Sigmoid colon (tissue), 4 donors: ENCODE measurements around the gene POU2F2.

ENCODE experiments used
- POLR2A ChIP-seq, 2 donors: fragments of 450-650 bp; IDR thresholded peaks; one replicate each; pipeline ENCODE4 v1.6.1; 2016; ENCODE audit warnings: antibody characterized with exemption in 2 of 2, mild to moderate bottlenecking in 2 of 2, moderate library complexity in 2 of 2
- POLR2AphosphoS5 ChIP-seq, 4 donors: sonication (generic); formaldehyde crosslinking; IDR thresholded peaks; one replicate each; pipeline ENCODE4 v1.6.1; 2017; ENCODE audit warnings: antibody characterized with exemption in 4 of 4
- TF ChIP-seq, protein P1 (sequence below), 4 experiments: fragments of 450-650 bp in 3 of 4; fragments of 200-600 bp in 1 of 4; IDR thresholded peaks; one replicate each; pipeline ENCODE4 v1.5.1; 2016 to 2019; ENCODE audit warnings: antibody characterized with exemption in 4 of 4, mild to moderate bottlenecking in 3 of 4, moderate library complexity in 2 of 4

GRCh38 chr19:42051166-42052115 is 80.8 kb downstream of the POU2F2 start:
- TF ChIP-seq POLR2A (IDR thresholded peaks at IDR 0.05) (no peak), POLR2AphosphoS5 (IDR thresholded peaks at IDR 0.05) (no peak)
- TF ChIP-seq, protein P1, sequence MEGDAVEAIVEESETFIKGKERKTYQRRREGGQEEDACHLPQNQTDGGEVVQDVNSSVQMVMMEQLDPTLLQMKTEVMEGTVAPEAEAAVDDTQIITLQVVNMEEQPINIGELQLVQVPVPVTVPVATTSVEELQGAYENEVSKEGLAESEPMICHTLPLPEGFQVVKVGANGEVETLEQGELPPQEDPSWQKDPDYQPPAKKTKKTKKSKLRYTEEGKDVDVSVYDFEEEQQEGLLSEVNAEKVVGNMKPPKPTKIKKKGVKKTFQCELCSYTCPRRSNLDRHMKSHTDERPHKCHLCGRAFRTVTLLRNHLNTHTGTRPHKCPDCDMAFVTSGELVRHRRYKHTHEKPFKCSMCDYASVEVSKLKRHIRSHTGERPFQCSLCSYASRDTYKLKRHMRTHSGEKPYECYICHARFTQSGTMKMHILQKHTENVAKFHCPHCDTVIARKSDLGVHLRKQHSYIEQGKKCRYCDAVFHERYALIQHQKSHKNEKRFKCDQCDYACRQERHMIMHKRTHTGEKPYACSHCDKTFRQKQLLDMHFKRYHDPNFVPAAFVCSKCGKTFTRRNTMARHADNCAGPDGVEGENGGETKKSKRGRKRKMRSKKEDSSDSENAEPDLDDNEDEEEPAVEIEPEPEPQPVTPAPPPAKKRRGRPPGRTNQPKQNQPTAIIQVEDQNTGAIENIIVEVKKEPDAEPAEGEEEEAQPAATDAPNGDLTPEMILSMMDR (IDR thresholded peaks at IDR 0.05): no peak
